ENCODE measurements around the gene FOSL1. TPM values are rescaled to one million over a fixed set of nuclear protein-coding genes. Genes with fewer than 3 reads are reported as not detected.

The FOSL1 gene
- total RNA-seq, 1 experiment from 2014 or later: 8.9 TPM

GRCh38 chr11:65870706-65871681, 29.2 kb downstream of the FOSL1 start:
- DNase-seq (ENCODE audit: low read depth, low spot score): no peak
- in situ Hi-C loops (cut with HindIII; ENCODE audit: low pct_unique_long_range_greater_than_20kb, low sequenced_read_pairs): no loop called here

- DNase-seq (ENCODE audit: low read depth, low spot score): no peak
- in situ Hi-C loops (cut with HindIII; ENCODE audit: low pct_unique_long_range_greater_than_20kb, low sequenced_read_pairs): no loop called here
These were observed 29.9 kb downstream of the FOSL1 start for GRCh38 chr11:65870307-65870658.

DNA sequence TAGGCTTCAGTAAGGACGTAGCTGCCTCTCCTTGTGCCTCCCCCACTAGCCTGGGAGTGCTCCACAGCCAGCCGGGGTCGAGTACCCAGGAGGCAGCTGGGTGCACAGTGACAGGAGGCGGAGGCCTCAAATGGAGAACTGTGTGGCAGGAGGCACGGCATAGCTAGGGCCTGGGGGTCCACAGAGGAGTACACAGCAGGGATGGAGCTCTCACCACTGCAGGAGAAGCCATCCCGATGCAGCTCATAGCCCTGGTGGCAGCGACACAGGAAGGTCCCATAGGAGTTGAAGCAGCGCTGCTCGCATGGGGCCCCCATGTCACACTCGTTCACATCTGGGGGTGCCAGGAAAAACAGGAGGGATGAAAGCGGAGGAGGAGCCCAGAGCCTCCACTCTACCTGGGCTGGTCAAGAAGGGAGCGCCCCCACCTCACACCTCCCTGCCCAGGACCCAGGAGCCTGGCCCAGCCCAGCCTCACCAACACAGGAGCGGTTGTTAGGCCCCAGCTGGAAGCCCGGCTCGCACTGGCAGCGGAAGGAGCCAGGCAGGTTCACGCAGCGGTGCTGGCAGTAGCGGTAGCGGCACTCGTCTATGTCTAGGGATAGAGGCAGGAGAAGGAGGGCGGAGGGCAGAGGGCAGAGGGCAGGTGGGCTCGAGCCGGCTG, 30.4 kb downstream of the FOSL1 start:
- in situ Hi-C loops (cut with HindIII; ENCODE audit: low pct_unique_long_range_greater_than_20kb, low sequenced_read_pairs): no loop called here
- DNase-seq (ENCODE audit: low read depth, low spot score): no peak

- in situ Hi-C loops (cut with HindIII; ENCODE audit: low pct_unique_long_range_greater_than_20kb, low sequenced_read_pairs): no loop called here
- DNase-seq (ENCODE audit: low read depth, low spot score): no peak
These were observed 31.3 kb downstream of the FOSL1 start for GRCh38 chr11:65868907-65869306.

GRCh38 chr11:65868076-65868667, 32.0 kb downstream of the FOSL1 start:
- in situ Hi-C loops (cut with HindIII; ENCODE audit: low pct_unique_long_range_greater_than_20kb, low sequenced_read_pairs): no loop called here
- DNase-seq (ENCODE audit: low read depth, low spot score): peak; percentile 42

- in situ Hi-C loops (cut with HindIII; ENCODE audit: low pct_unique_long_range_greater_than_20kb, low sequenced_read_pairs): no loop called here
- DNase-seq (ENCODE audit: low read depth, low spot score): no peak
These were observed 32.7 kb downstream of the FOSL1 start for GRCh38 chr11:65867284-65868071.

DNA sequence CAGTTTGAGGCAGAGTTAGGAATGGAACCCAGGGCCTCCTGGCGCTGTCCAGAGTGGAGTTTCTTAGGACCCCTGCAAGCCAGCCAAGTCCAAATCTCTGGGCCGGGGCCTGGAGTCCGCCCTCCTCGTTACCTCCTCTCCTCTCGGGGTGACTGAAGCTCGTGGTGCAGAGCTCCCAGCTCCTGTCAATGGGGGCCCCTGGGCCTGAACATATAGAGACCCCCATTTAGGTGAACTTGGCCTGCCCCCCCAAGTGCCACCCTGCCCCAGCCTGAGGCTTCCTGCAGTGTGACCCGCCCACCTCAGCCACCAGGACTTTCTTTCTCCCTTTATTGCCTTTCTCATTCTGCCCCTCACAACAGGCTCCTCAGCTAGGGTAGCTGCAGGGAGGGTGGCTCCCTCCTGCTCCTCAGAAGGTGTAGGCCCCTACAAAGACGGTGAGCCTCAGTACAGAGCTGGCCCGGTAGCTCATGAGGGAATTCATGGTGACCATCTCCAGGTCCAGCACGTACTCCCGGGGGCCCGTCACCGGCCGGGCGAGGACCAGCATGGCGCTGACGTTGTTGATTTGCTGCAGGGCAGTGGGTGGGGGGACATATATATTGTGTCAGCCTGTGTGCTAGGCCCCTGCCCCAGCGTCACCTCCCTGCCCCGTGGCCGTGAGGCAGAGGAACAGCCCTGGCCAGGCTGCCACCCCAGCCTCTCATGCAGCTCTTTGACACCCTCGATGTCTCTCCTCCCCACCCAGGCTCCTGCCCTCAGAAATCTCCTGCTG, 33.5 kb downstream of the FOSL1 start:
- no peak for DNase-seq (ENCODE audit: low read depth, low spot score)
- in situ Hi-C loops (cut with HindIII; ENCODE audit: low pct_unique_long_range_greater_than_20kb, low sequenced_read_pairs): no loop called here

GRCh38 chr11:65865550-65866172, 34.5 kb downstream of the FOSL1 start:
- DNase-seq (ENCODE audit: low read depth, low spot score): no peak
- in situ Hi-C loops (cut with HindIII; ENCODE audit: low pct_unique_long_range_greater_than_20kb, low sequenced_read_pairs): no loop called here

- DNase-seq (ENCODE audit: low read depth, low spot score): no peak
- in situ Hi-C loops (cut with HindIII; ENCODE audit: low pct_unique_long_range_greater_than_20kb, low sequenced_read_pairs): no loop called here
These were observed 35.3 kb downstream of the FOSL1 start for GRCh38 chr11:65864706-65865471.

DNA sequence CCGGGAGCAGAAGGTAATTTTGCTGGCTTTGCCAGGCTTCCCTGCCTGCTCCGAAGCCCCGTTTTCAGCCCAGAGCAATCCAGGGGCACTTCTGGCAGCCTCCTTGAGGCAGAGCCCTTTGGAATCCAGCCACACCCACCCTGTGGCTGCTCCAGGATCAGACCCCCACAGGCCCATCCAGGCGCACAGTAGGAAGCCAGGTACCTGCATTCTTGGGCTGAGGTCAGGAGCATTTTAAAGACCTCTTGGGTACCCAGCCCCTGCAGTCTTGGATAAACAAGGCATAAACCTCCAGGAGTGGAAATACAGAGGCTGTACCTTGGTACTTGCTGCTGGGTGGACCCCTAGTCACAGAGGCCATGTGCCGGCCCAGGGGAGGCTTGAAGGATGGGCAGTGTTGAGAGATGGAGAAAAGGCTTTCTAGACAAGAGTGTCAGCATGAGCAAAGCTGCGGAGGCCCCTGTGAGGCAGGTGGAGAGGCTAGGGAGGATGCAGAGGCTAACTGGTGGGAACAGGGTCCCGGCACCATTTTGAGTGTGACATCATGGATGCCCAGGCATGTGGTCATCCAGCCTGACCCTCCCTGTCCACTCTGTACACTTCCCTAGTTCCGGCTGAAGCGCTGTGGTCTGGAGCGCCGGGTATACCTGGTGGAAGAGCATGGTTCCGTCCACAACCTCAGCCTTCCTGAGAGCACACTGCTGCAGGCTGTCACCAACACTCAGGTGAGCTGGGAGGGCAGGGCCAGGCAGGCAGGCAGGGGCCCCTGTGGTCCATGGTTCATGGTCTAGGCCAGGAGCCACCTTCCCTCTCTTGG, 36.1 kb downstream of the FOSL1 start:
- no peak for DNase-seq (ENCODE audit: low read depth, low spot score)
- in situ Hi-C loops (cut with HindIII; ENCODE audit: low pct_unique_long_range_greater_than_20kb, low sequenced_read_pairs): no loop called here

DNA sequence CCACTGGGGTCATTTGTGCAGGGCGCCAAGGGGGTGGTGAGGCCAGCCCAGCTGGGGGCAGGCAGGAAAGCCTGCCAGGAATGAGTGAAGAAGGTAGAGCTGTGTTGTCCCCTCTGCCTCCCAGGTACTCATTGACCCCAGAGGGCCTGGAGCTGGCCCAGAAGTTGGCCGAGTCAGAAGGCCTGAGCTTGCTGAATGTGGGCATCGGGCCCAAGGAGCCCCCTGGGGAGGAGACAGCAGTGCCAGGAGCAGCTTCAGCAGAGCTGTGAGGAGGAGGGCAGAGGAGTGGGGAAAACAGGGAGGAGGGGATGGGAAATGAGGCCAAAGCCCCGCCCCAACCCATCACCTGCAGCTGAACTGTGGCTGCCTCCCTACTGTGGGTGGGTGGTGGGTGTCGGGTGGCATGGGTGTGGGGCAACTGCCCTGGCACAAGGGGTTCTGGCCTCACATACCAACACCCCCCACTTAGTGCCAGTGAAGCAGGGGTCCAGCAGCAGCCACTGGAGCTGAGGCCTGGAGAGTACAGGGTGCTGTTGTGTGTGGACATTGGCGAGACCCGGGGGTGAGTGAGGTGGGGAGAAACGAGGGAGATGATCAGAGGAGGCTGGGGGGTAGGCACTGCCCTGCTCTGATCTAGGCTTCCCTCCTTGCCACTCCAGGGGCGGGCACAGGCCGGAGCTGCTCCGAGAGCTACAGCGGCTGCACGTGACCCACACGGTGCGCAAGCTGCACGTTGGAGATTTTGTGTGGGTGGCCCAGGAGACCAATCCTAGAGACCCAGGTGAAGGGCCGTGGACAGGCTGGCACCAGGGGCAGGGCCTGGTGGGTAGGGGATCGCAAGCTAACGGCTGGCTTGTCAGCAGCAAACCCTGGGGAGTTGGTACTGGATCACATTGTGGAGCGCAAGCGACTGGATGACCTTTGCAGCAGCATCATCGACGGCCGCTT, 37.0 kb downstream of the FOSL1 start:
- no peak for DNase-seq (ENCODE audit: low read depth, low spot score)
- in situ Hi-C loops (cut with HindIII; ENCODE audit: low pct_unique_long_range_greater_than_20kb, low sequenced_read_pairs): no loop called here

DNA sequence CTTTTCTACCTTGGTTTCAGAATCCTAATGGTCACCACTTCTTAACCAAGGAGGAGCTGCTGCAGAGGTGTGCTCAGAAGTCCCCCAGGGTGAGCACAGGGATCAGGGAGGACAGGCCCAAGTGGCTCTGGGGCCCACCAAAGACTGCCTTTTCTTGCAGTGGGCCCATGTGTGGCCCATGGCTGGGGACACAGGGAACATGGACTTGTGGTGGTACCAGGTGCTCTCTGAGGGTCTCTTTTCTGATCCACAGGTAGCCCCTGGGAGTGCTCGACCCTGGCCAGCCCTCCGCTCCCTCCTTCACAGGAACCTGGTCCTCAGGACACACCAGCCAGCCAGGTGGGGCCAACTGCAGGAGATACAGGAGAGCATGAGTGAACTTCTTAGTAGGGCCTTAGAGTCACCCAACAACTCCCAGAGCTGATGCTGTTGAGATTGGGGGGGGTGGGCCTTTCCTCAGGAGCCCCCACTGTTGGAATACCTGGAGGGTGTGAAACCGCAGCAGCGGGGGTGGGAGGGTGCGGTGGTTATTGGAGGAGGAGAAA, 37.9 kb downstream of the FOSL1 start:
- no peak for DNase-seq (ENCODE audit: low read depth, low spot score)
- in situ Hi-C loops (cut with HindIII; ENCODE audit: low pct_unique_long_range_greater_than_20kb, low sequenced_read_pairs): no loop called here

- no peak for DNase-seq (ENCODE audit: low read depth, low spot score)
- in situ Hi-C loops (cut with HindIII; ENCODE audit: low pct_unique_long_range_greater_than_20kb, low sequenced_read_pairs): no loop called here
These were observed 38.5 kb downstream of the FOSL1 start for GRCh38 chr11:65861533-65862183.

- in situ Hi-C loops (cut with HindIII; ENCODE audit: low pct_unique_long_range_greater_than_20kb, low sequenced_read_pairs): no loop called here
- no peak for DNase-seq (ENCODE audit: low read depth, low spot score)
These were observed 39.1 kb downstream of the FOSL1 start for GRCh38 chr11:65861165-65861505.
